ENCODE results near the gene ANXA10.
"Not testable (repeated sequence)": the region's sequence is repeated elsewhere in the genome, so short reads cannot be mapped to it uniquely, and the experiment has no call there.

The ANXA10 gene

DNA sequence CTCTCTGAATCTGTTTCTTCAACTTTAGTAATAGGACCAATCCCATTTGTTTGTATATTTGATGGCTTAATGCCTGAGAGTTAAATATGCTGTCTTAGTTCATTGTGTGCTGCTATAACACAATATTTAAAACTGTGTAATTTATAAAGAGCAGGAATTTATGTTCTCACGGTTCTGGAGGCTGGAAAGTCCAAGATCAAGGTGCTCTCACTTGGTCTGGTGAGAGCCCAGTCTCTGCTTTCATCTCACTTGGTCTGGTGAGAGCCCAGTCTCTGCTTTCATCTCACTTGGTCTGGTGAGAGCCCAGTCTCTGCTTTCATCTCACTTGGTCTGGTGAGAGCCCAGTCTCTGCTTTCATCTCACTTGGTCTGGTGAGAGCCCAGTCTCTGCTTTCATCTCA lies 20.7 kb downstream of the ANXA10 start:
- in situ Hi-C loops (cut with HindIII; ENCODE audit: low sequenced_read_pairs): not testable (repeated sequence)

DNA sequence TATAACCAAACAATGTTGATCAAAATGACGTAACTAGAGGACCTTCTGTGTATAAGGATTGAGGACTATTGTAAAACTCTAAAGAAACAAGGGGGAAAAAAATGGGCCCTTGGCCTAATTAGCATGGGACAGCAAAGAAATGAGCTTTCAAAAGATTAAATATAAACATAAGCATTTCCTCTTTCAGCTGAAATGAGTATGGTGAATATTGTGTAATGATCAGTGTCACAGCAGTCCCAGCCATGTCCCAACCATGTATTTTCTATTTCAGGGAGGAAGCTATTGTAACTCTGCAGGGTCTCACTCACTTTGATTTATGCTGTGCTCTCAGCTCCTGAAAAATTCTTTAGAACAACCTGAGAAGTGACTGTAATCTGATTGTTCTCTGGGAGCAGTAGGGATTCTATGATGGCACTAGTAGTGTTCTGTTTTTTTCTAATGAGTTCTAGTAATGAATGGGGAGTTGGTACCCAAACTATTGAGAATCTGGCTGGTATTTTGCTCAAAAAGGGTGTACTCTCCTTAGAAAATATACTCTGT lies 25.8 kb downstream of the ANXA10 start:
- in situ Hi-C loops (cut with HindIII; ENCODE audit: low sequenced_read_pairs): no loop called here

GRCh38 chr4:168119100-168119499 lies 26.8 kb downstream of the ANXA10 start:
- in situ Hi-C loops (cut with HindIII; ENCODE audit: low sequenced_read_pairs): no loop called here

- in situ Hi-C loops (cut with HindIII; ENCODE audit: low sequenced_read_pairs): no loop called here
Observed at GRCh38 chr4:168119890-168120289, 27.6 kb downstream of the ANXA10 start.

GRCh38 chr4:168120811-168121210 lies 28.5 kb downstream of the ANXA10 start:
- in situ Hi-C loops (cut with HindIII; ENCODE audit: low sequenced_read_pairs): no loop called here

DNA sequence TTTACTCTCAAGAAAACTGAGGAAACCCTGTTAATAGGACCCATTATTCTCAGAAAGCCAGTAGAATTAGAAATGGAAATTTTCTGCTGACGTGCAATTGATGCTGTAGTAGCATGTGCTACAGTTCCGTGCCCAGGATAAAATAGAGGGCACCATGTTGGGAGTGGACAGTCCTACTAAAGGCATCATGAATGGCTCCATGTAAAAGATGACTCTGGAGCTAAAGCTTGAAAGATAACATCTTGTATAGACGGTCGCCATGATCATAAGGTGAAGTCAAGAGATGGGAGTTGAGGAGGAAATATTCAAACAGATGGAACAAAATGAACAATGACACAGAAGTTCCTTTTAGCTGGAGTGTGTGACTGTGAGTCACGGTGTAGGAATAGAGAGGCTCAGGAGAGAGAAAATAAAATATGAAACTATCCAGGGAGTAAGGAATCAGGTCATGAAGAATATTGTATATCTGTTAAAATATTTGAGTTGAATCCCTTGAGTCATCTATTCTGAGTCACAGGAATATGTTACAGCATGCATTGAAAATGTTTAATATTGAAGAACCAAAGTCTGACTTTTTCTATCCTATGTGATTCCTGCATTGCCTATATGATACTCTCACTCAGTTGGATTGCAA lies 31.8 kb downstream of the ANXA10 start:
- in situ Hi-C loops (cut with HindIII; ENCODE audit: low sequenced_read_pairs): no loop called here

- in situ Hi-C loops (cut with HindIII; ENCODE audit: low sequenced_read_pairs): no loop called here
Observed at GRCh38 chr4:168126952-168127351, 34.6 kb downstream of the ANXA10 start.

DNA sequence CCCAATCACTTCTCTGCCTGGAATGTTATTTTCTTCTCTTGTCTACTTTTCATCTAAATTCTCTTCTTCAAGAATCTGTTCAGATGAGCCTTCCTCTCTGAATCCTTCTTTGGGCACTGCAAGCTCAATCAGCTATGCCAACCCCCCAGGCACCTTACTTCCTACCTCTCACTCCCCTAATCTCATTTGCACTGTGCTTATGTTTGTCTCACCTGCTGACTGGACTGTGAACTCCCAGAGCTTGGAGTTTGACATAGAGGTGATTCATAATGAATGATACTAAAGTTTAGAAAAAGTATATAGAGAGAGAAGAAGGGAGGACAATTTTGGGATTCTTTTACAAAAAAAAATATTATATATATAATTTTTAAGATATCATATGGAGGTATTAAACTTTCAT lies 36.3 kb downstream of the ANXA10 start:
- in situ Hi-C loops (cut with HindIII; ENCODE audit: low sequenced_read_pairs): no loop called here

GRCh38 chr4:168129046-168129772 lies 36.9 kb downstream of the ANXA10 start:
- in situ Hi-C loops (cut with HindIII; ENCODE audit: low sequenced_read_pairs): no loop called here

DNA sequence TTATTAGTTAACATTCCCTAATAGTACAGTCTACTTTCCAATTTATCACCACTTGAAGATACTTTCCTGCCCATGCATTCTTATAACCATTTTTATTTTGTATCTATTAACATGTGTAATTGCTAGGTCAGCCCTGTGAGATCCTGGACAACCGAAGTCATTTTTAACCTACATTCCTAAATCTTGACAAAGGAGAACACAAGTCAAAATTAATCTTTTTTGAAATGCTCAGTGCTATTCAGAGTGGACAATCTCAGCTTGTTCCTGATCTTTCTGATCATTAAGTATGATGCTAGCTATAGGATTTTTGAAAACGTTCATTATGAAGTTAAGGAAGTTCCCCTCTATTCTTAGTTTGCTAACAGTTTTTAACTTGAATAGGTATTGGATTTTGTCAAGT lies 37.5 kb downstream of the ANXA10 start:
- in situ Hi-C loops (cut with HindIII; ENCODE audit: low sequenced_read_pairs): no loop called here

DNA sequence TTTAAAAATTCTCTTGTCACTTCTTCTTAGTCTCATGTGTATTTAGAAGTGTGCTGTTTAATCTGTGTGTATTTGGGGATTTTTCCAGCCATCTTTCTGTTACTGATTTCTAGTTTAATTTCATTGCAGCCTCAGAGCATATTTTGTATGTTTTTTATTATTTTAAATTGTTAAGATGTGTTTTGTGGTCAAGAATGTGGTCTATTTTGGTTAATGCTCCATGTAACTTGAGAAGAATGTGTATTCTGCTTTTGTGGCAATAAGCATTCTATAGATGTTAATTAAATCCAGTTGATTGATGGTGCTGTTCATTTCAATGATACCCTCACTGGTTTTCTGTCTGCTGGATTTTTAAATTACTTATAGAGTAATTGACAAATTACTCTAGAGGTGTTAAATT lies 38.9 kb downstream of the ANXA10 start:
- in situ Hi-C loops (cut with HindIII; ENCODE audit: low sequenced_read_pairs): no loop called here

DNA sequence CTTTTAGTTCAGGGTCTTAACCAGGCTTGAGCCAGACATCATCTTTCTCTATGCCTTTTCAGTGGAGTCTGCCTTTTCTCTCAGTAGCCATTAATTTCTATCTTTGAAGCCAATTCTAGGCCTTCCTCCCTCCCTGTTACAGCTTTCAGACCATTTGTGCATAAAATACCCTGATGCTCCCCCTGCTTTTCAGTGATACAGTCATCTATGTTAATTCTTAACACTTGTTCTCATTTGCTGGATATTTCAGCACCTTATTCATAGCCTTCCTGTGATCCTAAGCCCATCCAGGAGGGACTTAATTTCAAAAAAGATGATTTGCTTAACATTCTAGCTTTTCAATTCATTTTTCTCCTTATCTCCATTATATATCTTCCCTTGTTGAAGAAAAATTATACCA lies 42.3 kb downstream of the ANXA10 start:
- in situ Hi-C loops (cut with HindIII; ENCODE audit: low sequenced_read_pairs): no loop called here

GRCh38 chr4:168135860-168136259 lies 43.5 kb downstream of the ANXA10 start:
- in situ Hi-C loops (cut with HindIII; ENCODE audit: low sequenced_read_pairs): not testable (repeated sequence)

DNA sequence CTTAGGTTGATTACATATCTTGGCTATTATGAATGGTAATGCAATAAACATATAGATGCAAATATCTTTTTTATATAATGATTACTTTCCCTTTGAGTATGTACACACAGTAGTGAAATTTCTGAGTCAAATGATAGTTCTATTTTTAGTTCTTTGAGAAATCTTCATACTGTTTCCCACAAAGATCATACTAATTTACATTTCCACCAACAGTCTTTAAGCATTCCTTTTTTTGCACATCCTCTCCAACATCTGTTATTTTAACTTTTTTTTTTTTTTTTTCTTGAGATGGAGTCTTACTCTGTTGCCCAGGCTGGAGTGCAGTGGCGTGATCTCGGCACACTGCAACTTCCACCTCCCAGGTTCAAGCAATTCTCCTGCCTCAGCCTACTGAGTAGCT lies 45.4 kb downstream of the ANXA10 start:
- in situ Hi-C loops (cut with HindIII; ENCODE audit: low sequenced_read_pairs): not testable (repeated sequence)

DNA sequence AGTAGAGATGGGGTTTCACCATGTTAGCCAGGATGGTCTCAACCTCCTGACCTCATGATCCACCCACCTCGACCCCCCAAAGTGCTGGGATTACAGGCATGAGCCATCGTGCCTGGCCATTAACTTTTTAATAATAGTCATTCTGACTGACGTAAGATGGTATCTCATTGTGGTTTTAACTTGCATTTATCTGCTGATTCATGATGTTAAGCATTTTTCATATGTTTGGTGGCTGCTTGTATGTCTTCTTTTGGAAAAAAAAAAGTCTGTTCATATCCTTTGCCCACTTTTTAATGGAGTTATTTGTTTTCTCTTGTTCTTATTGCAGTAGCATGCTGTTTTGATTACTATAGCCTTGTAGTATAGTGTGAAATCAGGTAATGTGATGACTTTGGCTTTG lies 45.8 kb downstream of the ANXA10 start:
- in situ Hi-C loops (cut with HindIII; ENCODE audit: low sequenced_read_pairs): no loop called here

DNA sequence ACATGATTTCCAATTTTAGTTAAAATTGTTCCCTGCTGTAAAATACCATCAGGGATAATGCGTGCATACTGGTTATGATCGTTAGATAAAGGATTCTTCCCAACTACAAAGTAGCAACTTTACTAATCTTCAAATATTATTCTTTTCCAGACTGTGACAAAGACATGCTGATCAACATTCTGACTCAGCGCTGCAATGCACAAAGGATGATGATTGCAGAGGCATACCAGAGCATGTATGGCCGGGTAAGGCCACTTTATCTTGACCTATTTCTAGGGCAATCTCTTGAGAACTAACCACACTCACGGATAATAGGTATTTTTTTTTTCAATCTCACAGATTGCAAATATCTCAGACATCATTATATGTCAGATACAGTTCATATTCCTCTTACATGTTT lies 47.0 kb downstream of the ANXA10 start:
- in situ Hi-C loops (cut with HindIII; ENCODE audit: low sequenced_read_pairs): no loop called here

DNA sequence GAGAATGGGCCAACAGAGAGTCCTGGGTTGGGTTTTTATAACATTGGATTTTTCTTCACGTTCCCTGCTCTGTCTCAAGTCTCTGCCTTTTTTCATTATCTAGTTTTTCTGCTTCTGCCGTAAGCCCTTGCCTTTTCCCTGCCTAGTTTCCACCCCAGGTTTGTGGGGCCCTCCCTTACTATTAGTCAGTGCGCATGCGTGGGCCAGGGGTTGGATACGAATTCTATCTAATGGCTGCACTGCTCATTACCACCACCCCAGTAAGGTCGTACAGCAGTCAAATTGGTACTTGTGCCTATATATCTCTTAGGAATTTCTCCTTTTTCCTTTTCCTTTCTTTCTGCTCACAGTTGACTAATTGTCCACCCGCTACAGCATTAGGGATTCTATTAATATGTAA lies 49.4 kb downstream of the ANXA10 start:
- in situ Hi-C loops (cut with HindIII; ENCODE audit: low sequenced_read_pairs): no loop called here

GRCh38 chr4:168143601-168144000 lies 51.3 kb downstream of the ANXA10 start:
- in situ Hi-C loops (cut with HindIII; ENCODE audit: low sequenced_read_pairs): no loop called here

DNA sequence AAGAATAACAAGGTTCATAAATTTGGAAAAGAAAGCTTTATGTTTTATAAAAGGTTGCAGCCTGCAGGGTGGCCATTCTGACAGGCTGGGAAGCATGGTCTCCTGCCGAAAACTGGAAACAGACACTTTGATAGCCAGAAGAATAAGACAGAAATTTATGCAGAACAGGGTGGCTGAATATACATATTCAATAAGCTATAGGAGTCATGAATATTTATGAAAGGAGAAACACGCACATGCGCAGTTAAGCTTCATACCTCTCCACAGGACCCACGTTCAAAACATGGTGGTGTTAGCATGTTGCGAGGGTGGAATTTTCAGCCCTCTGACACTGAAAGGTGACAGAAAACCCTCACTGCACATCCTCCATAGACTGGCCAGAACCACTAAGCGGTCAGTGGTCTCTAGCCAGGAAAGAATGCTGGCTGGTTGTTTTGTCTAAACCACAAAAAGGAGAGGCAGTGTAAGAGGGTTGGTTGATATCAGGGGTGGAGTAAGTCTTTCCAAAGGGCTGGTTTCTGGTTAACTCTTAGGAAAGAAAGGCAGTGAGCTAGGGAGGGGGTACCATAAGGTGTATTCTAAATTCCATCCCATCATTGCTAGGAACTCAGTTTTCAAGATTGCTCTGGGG lies 58.2 kb downstream of the ANXA10 start:
- in situ Hi-C loops (cut with HindIII; ENCODE audit: low sequenced_read_pairs): no loop called here

GRCh38 chr4:168151327-168151726 lies 59.0 kb downstream of the ANXA10 start:
- in situ Hi-C loops (cut with HindIII; ENCODE audit: low sequenced_read_pairs): no loop called here

DNA sequence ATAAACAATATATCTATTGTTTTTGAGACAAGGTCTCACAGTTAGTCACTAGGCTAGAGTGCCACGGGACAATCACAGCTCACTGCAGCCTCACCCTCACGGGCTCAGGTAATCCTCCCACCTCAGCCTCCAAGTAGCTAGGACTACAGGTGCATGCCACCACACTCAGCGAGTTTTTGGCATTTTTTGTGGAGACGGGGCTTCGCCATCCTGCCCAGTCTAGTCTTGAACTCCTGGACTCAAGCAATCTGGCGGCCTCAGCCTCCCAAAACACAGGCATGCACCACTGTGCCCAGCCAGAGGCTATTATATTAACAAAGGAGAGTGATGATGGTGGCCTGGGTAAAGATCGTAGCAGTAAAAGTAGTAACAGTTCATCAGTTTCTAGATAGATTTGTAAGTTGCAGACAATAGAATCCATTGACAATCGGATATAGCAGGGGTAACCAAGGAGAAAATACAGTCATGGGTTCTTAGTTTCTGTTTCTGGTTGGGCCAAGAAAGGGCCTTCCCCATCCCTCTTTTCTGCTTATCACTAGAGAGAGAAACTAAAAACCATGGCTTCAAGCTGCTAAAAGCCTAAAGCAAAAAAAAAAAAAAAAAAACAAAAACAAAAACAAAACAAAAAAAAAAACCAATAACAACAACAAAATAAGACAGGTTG lies 60.6 kb downstream of the ANXA10 start:
- in situ Hi-C loops (cut with HindIII; ENCODE audit: low sequenced_read_pairs): no loop called here

Data from endothelial cell of hepatic sinusoid (primary cell).